Neural progenitor cell (in vitro differentiated cells): ENCODE measurements around the gene MYCBPAP. TPM values are rescaled to one million over a fixed set of nuclear protein-coding genes. Genes with fewer than 3 reads are reported as not detected.

Source experiments
- DNase-seq: peaks from one replicate; pipeline ENCODE4 v3.0.0-alpha.2; 2016; ENCODE audit warnings: low spot score
- H2AFZ ChIP-seq: fragments of 200-600 bp; sonication (generic); replicated peaks from 2 replicates; pipeline ENCODE4 v1.6.1; 2016; ENCODE audit warnings: antibody characterized with exemption
- H3F3A ChIP-seq: fragments of 200-600 bp; sonication (generic); 2 replicates; pipeline ENCODE4 v1.6.1; 2016; ENCODE audit warnings: antibody characterized with exemption, low read depth
- H3K27ac ChIP-seq: fragments of 200-600 bp; sonication (generic); 2 replicates; pipeline ENCODE4 v1.5.1; 2016; ENCODE audit warnings: mild to moderate bottlenecking
- H3K27me3 ChIP-seq: fragments of 200-600 bp; sonication (generic); 2 replicates; pipeline ENCODE4 v1.6.1; 2016; ENCODE audit warnings: mild to moderate bottlenecking, moderate library complexity
- H3K36me3 ChIP-seq: fragments of 200-600 bp; sonication (generic); 2 replicates; pipeline ENCODE4 v1.5.1; 2016
- H3K4me1 ChIP-seq: fragments of 200-600 bp; sonication (generic); 2 replicates; pipeline ENCODE4 v1.6.1; 2016; ENCODE audit warnings: mixed run types
- H3K4me2 ChIP-seq: fragments of 200-600 bp; sonication (generic); 2 replicates; pipeline ENCODE4 v1.6.1; 2016
- H3K4me3 ChIP-seq: fragments of 200-600 bp; sonication (generic); 2 replicates; pipeline ENCODE4 v1.5.1; 2016
- H3K79me2 ChIP-seq: fragments of 200-600 bp; sonication (generic); 2 replicates; pipeline ENCODE4 v1.6.1; 2016; ENCODE audit warnings: low read depth
- H3K9ac ChIP-seq: fragments of 200-600 bp; sonication (generic); 2 replicates; pipeline ENCODE4 v1.6.1; 2016
- H3K9me3 ChIP-seq: fragments of 200-600 bp; sonication (generic); 2 replicates; pipeline ENCODE4 v1.5.1; 2016; ENCODE audit warnings: low read depth
- H4K20me1 ChIP-seq: fragments of 200-600 bp; sonication (generic); 2 replicates; pipeline ENCODE4 v1.6.1; 2016; ENCODE audit warnings: low read depth
- H3K27ac Mint-ChIP-seq: 3 replicates; pipeline ENCODE4 v1.8.0; 2021; ENCODE audit warnings: mixed read lengths
- H3K27me3 Mint-ChIP-seq: 2 replicates; pipeline ENCODE4 v1.8.0; 2022; ENCODE audit warnings: low read depth, mild to moderate bottlenecking, inconsistent platforms, moderate library complexity, mixed read lengths; ENCODE audit not compliant: insufficient read depth
- H3K36me3 Mint-ChIP-seq: 3 replicates; pipeline ENCODE4 v1.8.0; 2021; ENCODE audit warnings: mixed read lengths
- H3K4me1 Mint-ChIP-seq: 3 replicates; pipeline ENCODE4 v1.8.0; 2021; ENCODE audit warnings: mixed read lengths
- H3K4me3 Mint-ChIP-seq: 3 replicates; pipeline ENCODE4 v1.8.0; 2021; ENCODE audit warnings: mild to moderate bottlenecking, moderate library complexity, mixed read lengths
- H3K9me3 Mint-ChIP-seq: 3 replicates; pipeline ENCODE4 v1.8.0; 2020; ENCODE audit warnings: mixed read lengths
- CTCF ChIP-seq: fragments of 200-600 bp; sonication (generic); IDR thresholded peaks from 2 replicates; pipeline ENCODE4 v1.5.1; 2017; ENCODE audit warnings: antibody characterized with exemption, mild to moderate bottlenecking
- EZH2 ChIP-seq: fragments of 200-600 bp; sonication (generic); IDR thresholded peaks from 2 replicates; pipeline ENCODE4 v1.6.1; 2017; ENCODE audit warnings: antibody characterized with exemption, mild to moderate bottlenecking, moderate library complexity
- EZH2phosphoT487 ChIP-seq: fragments of 200-600 bp; sonication (generic); IDR thresholded peaks from 2 replicates; pipeline ENCODE4 v1.6.1; 2017; ENCODE audit warnings: antibody characterized with exemption
- total RNA-seq: library from RNA; depleted of rRNA; stranded (reverse); fragments of >200 nt; gene quantifications from 2 replicates; pipeline ENCODE4 v1.2.3, GENCODE V29; 2015; ENCODE audit warnings: low replicate concordance

The MYCBPAP gene
- total RNA-seq, 1 donor from 2014 or later, result 3.5 TPM

GRCh38 chr17:50577451-50577954 lies 69.3 kb downstream of the MYCBPAP start:
- Histone ChIP-seq H3K36me3 (no peaks in the 10 kb centered on the region), H3K4me3 (no peak overlapping the region), H3K4me1 (peaks cover 12% of the 10 kb centered on the region), H2AFZ (no peak overlapping the region), H3K79me2 (no peaks in the 10 kb centered on the region), H3K9ac (no peak overlapping the region), H3K9me3 (no peaks in the 10 kb centered on the region), H3K27me3 (no peaks in the 10 kb centered on the region), H3K4me2 (no peak overlapping the region), H3K27ac (no peak overlapping the region), H3F3A (peaks cover 8% of the 10 kb centered on the region), H4K20me1 (no peaks in the 10 kb centered on the region)
- Mint-ChIP-seq H3K36me3 (peaks cover 7% of the 10 kb centered on the region), H3K27me3 (no peaks in the 10 kb centered on the region), H3K9me3 (no peaks in the 10 kb centered on the region), H3K4me3 (no peak overlapping the region), H3K4me1 (peaks cover 19% of the 10 kb centered on the region), H3K27ac (no peak overlapping the region)
- TF ChIP-seq CTCF, result no peak
- no peak for TF ChIP-seq EZH2
- TF ChIP-seq EZH2phosphoT487, result no peak
- no peak for DNase-seq

GRCh38 chr17:50578173-50578572 lies 69.9 kb downstream of the MYCBPAP start:
- Mint-ChIP-seq H3K4me1 (peaks cover 26% of the 10 kb centered on the region), H3K27me3 (no peaks in the 10 kb centered on the region), H3K9me3 (no peaks in the 10 kb centered on the region), H3K36me3 (peaks cover 7% of the 10 kb centered on the region), H3K4me3 (no peak overlapping the region), H3K27ac (no peak overlapping the region)
- H3K9ac ChIP-seq, result no peak overlapping the region
- H3K4me1 ChIP-seq, result peaks cover 12% of the 10 kb centered on the region
- H3K36me3 ChIP-seq, result no peaks in the 10 kb centered on the region
- no peaks in the 10 kb centered on the region for H3K9me3 ChIP-seq
- no peak overlapping the region for H3K4me2 ChIP-seq
- no peaks in the 10 kb centered on the region for H3K79me2 ChIP-seq
- no peak for DNase-seq
- H3K27me3 ChIP-seq, result no peaks in the 10 kb centered on the region
- H3F3A ChIP-seq, result peaks cover 8% of the 10 kb centered on the region
- no peak overlapping the region for H2AFZ ChIP-seq
- H4K20me1 ChIP-seq, result no peaks in the 10 kb centered on the region
- no peak overlapping the region for H3K4me3 ChIP-seq
- H3K27ac ChIP-seq, result no peak overlapping the region
- no peak for TF ChIP-seq CTCF
- no peak for TF ChIP-seq EZH2phosphoT487
- TF ChIP-seq EZH2, result no peak

- peaks cover 33% of the 10 kb centered on the region for H3K4me1 Mint-ChIP-seq
- H3K79me2 ChIP-seq, result no peaks in the 10 kb centered on the region
- H3K4me3 Mint-ChIP-seq, result no peak overlapping the region
- H2AFZ ChIP-seq, result no peak overlapping the region
- no peak overlapping the region for H3K27ac ChIP-seq
- peaks cover 19% of the 10 kb centered on the region for H3K4me1 ChIP-seq
- H3K27ac Mint-ChIP-seq, result no peak overlapping the region
- H3K36me3 ChIP-seq, result no peaks in the 10 kb centered on the region
- H3K4me3 ChIP-seq, result no peak overlapping the region
- H3K4me2 ChIP-seq, result peak overlapping the region; percentile 18
- TF ChIP-seq EZH2 (no peak), CTCF (no peak), EZH2phosphoT487 (no peak)
- no peaks in the 10 kb centered on the region for H3K27me3 ChIP-seq
- no peak for DNase-seq
- no peaks in the 10 kb centered on the region for H3K9me3 ChIP-seq
- H4K20me1 ChIP-seq, result no peaks in the 10 kb centered on the region
- H3K27me3 Mint-ChIP-seq, result no peaks in the 10 kb centered on the region
- no peak overlapping the region for H3K9ac ChIP-seq
- no peaks in the 10 kb centered on the region for H3F3A ChIP-seq
- peaks cover 7% of the 10 kb centered on the region for H3K36me3 Mint-ChIP-seq
- H3K9me3 Mint-ChIP-seq, result no peaks in the 10 kb centered on the region
Observed at GRCh38 chr17:50579399-50579798, 71.2 kb downstream of the MYCBPAP start.
